Hematopoietic multipotent progenitor cell treated with erythropoietin and hydrocortisone succinate and interleukin-3 and kit ligand, for 15 days (in vitro differentiated cells): ENCODE measurements around the gene P2RY13.

Source experiments
- DNase-seq: peaks from one replicate; pipeline ENCODE4 v3.0.0-alpha.2; 2015; ENCODE audit warnings: low spot score

Gene P2RY13

DNA sequence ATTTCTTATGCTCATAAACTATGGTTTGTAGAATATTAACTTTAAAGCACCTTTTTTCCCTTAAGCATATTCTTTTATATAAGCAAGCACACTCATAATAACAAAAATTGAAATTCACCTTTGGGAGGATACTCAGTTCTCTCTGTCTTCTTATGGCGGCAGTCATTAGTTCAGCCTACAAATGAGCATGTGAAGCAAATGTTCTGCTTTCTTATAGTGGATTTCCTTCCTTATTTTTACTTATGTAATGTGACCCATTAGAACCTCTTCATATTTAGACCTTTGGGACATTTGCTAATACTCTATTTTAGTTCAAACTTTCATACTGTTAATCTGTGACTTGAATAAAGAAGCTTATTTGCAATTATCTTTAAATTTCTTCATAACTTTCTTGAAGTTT, at the start of gene P2RY13:
TSS of gene P2RY13 (minus strand) at position 187 of the 400 bp plus-strand sequence. CDS start at position 166, 21 bp downstream.
- DNase-seq, result no peak

GRCh38 chr3:151377768-151378385, 48.5 kb upstream of the P2RY13 start:
- no peak for DNase-seq

- no peak for DNase-seq
Observed at GRCh38 chr3:151372063-151372820, 42.9 kb upstream of the P2RY13 start.

GRCh38 chr3:151371526-151371925, 42.2 kb upstream of the P2RY13 start:
- no peak for DNase-seq

DNA sequence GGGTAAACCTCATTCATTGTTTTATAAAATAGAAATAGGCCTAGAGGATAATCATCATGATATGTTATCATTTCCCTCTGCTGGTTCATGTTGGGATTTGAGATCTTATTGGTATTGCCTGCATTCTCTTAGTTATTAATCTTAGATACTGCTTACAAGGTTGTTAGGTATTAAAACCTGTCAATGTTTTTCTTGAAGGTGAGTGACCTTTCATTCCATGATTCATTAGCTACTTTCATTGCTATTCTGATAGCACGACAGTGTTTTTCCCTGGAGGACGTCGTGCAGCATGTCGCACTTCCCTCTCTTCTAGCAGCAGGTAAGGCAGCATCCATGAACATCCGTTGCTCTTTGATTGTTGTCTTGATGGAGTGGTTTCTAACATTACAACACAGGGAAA, 38.1 kb upstream of the P2RY13 start:
- no peak for DNase-seq

GRCh38 chr3:151366993-151367392, 37.6 kb upstream of the P2RY13 start:
- no peak for DNase-seq

- DNase-seq, result no peak
Observed at GRCh38 chr3:151362751-151363174, 33.4 kb upstream of the P2RY13 start.

DNA sequence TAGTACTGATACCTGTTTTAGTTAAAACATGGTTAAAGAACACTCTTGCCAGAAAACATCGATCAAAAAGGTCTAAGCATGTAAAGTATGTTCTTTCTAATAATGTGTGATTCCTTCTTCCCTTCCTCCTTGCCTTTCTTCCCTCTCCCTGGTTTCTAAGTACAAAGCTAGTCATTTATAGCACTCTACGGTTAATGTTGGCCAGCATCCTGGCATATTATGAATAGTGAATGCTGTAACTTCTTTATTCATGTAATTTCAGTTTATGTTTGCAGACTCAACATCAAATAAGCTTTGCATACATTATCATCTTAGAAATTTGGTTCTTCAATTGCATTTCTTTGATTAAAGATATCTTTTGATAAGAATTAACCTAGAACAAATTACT, 28.1 kb upstream of the P2RY13 start:
- no peak for DNase-seq

GRCh38 chr3:151356794-151357462, 27.6 kb upstream of the P2RY13 start:
- no peak for DNase-seq

DNA sequence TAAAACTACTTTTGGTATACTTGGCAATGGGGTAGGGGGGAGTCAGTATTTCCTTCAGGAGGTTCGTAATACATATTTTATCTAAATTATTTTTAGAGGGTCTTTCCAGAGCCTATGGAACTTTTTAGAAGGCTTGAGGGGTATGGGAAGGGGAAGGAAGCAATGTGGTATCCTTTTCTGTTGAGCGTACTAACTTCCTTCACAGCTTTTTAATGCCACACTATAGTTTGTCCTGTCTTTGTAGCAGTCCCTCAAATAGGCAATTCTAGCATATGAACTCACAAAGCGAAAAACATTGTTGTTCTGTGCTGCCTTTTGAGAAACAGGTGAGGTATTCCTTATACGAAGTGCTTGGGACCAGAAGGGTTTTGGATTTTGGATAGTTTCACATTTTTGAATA, 22.3 kb upstream of the P2RY13 start:
- DNase-seq, result no peak

GRCh38 chr3:151351219-151351618, 21.9 kb upstream of the P2RY13 start:
- no peak for DNase-seq

DNA sequence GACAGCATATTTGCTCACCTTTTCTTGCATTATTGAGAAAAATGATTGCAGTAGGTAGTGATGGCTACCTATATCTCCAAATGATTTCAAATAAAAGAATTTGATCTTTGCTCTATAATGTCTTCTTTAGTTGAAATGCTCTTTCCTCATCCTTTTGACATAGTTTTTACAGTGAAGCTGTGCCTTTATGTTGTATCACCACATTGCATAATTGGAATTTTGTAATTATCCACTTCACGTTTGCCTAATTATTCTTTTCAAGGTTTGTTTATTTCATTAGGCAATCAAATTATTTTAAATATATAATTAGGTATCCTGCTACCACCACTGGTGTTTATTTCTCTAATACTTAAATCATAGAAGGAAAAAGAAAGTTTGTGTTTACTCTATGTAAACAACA, 21.3 kb upstream of the P2RY13 start:
- no peak for DNase-seq

DNA sequence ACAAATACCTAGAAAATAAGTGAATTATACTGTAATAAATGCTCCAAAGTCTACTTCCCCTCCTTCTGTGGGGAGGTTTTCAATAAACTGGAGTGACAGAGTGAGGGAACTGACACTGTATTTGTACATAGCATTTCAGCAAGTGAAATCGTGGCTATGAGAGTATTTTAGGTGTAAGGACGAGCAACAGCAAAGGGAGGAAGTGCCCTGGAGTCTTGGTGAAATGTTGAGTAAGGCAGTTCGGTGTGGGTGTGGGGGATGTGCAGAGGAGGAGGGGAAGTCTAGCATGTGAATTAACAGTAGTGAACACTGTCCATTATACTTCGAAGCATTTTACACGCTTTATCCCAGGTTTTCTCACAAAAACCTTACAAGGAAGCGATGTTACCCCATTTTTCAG, 18.1 kb upstream of the P2RY13 start:
- no peak for DNase-seq

DNA sequence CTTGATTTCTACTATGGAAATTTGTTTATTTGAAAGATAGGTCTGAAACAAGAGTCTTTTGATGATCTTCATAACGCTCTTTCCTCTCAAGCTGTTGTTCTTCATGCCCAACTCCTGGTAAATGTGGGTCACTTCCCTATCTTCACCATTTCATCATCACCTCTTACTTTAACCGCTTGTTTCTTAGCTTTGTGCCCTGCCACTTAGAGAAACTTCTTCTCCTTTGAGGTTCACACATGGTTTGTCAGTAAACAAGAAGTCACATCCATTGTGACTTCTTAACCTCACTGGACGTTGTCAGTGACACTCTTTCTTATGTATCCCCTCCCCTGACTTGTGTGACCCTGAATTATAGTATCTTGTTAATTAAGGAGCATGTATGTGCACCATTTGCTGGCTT, 16.9 kb upstream of the P2RY13 start:
- no peak for DNase-seq

- DNase-seq, result no peak
Observed at GRCh38 chr3:151345859-151346258, 16.5 kb upstream of the P2RY13 start.

DNA sequence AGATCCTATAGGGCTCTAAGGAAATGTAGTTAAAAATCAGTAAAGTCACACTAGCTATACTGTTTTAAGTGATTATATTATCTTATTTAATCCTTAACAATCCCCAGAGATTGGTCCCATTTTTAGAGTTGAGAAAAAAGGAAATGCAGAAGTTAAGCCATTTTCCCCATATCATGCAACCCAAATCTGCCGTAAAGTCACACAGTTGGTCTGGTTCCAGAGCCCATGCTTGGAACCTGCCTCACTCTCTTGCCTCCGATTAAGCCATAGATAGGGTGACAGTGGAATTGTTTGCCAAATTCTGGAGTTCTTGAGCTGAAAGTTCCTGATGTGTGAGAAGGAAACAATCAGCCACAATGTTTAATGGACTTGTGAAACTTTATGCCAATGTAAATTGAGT, 2.3 kb upstream of the P2RY13 start:
- no peak for DNase-seq

DNA sequence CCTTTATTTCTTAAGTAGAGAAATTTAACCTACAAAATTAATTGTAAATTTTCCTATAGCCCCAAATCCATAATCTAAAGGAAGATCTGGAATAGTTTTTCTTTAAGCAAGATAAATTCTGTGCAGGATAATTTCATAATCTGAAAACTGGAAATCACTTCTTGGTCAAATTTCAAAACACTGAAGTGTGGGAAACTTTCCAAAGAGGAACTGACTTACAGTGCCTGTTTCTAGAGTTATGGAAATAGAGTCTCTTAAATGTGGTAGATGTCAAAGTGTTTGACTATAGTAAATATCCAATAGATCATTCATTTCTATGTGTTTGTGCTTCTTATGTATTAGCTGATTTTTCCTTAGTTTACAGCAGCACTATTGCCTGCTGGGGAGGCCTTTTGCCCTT, 1.6 kb upstream of the P2RY13 start:
- no peak for DNase-seq

DNA sequence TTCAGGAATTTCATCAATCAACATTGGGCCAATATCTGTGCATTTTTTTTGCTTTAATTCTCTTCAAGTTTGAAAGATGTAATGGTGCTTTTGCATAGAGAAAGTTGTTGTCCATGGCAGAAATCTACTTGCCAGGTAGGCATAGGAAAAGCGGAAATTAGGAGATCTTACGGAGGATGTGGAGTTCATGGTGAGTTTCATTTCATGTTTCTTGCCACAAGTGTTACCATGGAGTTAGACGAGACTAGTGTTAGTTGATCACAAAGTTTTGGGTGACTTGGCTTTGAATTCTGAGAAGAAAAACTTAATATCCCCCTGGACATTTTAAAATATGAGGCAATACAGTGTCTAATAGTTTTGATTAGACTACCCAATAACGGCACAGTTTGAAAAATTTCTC, 1.0 kb upstream of the P2RY13 start:
- DNase-seq, result no peak

GRCh38 chr3:151328298-151328995, 902 bp downstream of the P2RY13 start:
- DNase-seq, result no peak

GRCh38 chr3:151327571-151328198, 1.7 kb downstream of the P2RY13 start:
- DNase-seq, result peak; percentile 6

- DNase-seq, result no peak
Observed at GRCh38 chr3:151322511-151322910, 6.8 kb downstream of the P2RY13 start.

- no peak for DNase-seq
Observed at GRCh38 chr3:151321526-151321925, 7.8 kb downstream of the P2RY13 start.
